UCSD-AML1 (cell line): ENCODE data around the gene NFATC3.

Experiments
- DNase-seq: peaks from one replicate; lab custom pipeline; 2025; ENCODE audit not compliant: unreplicated experiment; lab: John Stamatoyannopoulos, UW

NFATC3 gene

GRCh38 chr16:68072038-68072695 lies 13.0 kb upstream of the NFATC3 start:
- no peak for DNase-seq

- no peak for DNase-seq
Observed at GRCh38 chr16:68073902-68074760, 11.0 kb upstream of the NFATC3 start.

DNA sequence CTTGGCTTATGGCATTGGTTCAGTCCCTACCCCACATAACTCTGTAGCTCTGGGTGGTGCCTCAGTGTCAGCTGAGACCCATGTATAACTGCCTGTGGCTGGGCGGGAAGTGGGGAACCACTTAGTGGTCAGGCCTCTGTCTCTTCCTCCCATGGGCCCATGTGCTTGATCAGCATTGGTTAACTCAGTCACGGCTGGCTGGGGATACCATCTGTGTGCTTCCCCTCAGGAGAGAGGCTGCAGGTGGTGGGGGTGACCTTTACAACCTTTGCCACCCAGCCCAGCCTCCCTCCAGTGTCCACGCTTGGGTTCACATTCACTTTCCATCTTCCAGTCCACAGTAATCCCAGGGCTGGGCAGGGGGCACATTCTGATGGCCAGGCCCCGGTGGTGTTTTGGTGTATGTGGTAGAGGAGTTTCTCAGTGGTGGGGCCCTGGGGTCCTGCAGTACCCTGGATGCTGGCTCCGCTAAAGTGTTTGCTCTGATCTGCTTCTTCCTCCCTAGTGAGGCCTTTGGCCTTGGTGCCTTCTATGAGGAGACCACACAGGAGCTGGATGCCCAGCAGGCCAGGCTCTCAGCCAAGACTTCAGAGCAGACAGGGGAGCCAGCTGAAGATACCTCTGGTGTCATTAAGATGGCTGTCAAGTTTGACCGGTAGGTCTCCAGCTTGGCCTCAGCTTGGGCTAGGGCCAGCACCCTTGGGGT lies 10.2 kb upstream of the NFATC3 start:
- DNase-seq, result peak; percentile 80

DNA sequence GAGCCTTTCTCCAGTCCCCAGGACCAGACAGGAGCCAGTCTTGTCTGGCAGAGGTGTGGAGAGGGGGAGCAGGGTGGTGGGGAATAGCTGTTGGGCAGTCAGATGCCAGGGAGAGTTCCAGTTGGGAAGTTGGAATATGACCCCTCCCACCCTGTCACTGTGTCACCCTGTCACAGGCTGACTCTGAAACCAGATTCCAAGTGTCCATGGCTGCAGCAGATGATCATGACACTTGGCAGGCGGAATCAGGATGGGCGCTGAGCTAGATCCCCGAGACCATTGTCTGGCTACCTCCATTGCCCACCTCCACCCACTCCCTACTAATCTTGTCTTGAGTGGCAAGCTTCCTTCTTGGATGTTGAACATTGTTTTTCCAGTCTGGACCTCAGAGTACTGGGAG lies 9.2 kb upstream of the NFATC3 start:
- DNase-seq, result no peak

GRCh38 chr16:68076560-68076959 lies 8.6 kb upstream of the NFATC3 start:
- DNase-seq, result no peak

DNA sequence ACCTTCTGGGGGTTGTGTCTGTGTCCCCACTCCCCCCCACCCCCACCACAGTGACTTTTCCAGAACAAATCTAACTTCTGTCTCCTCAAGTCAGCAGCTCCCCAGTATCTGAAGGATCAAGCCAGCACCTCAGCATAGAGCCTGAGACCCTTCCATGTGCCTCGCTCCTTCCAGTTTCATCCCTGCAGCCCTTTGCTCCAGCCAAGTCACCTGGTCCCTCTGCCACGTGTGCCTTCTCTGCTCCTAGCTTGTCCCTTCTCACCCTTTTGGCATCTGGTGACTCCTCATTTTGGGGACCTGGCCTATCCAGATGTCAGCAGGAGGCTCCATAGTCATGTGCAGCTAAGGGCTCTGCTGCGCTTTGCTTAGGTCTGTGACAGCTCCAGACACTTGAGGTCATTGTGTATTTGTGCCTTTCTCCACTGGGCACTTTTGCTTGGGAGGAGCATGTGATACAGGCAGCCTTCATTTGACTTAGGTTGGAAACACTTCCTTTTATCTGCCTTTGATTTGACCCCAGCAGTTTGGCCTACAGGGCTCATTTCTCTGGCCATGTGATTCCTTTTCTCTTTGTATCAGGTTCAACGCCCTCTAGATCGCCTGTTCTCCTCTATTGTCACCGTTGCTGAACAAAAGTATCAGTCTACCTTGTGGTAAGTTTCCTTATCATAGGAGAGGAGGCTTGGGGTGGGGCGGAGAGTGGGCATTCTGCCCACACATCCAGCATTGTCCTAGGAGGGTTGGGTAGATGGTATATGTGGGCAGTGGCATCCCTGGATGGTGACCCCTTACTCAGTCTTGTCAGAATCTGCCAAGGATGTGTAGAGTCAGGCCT lies 7.1 kb upstream of the NFATC3 start:
- DNase-seq, result no peak

DNA sequence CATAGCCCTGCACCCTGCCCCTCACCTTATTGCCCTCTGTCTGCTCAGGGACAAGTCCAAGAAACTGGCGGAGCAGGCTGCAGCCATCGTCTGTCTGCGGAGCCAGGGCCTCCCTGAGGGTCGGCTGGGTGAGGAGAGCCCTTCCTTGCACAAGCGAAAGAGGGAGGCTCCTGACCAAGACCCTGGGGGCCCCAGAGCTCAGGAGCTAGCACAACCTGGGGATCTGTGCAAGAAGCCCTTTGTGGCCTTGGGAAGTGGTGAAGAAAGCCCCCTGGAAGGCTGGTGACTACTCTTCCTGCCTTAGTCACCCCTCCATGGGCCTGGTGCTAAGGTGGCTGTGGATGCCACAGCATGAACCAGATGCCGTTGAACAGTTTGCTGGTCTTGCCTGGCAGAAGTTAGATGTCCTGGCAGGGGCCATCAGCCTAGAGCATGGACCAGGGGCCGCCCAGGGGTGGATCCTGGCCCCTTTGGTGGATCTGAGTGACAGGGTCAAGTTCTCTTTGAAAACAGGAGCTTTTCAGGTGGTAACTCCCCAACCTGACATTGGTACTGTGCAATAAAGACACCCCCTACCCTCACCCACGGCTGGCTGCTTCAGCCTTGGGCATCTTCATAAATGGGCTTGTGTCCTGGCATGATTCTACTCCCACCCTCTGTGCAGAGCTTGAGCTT lies 6.3 kb upstream of the NFATC3 start:
- DNase-seq, result no peak

DNA sequence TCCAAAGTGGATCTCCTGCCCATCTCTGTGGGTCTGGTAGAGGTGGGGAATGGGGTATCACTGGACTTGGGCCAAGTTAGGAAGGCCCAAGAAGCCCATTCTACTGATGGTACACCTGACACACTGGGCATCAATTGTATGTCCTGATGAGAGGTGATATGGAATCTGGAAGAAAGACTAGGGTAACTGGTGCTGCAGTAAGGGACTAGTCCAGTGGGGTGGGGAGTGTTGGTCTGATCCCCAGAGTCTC lies 5.9 kb upstream of the NFATC3 start:
- no peak for DNase-seq

DNA sequence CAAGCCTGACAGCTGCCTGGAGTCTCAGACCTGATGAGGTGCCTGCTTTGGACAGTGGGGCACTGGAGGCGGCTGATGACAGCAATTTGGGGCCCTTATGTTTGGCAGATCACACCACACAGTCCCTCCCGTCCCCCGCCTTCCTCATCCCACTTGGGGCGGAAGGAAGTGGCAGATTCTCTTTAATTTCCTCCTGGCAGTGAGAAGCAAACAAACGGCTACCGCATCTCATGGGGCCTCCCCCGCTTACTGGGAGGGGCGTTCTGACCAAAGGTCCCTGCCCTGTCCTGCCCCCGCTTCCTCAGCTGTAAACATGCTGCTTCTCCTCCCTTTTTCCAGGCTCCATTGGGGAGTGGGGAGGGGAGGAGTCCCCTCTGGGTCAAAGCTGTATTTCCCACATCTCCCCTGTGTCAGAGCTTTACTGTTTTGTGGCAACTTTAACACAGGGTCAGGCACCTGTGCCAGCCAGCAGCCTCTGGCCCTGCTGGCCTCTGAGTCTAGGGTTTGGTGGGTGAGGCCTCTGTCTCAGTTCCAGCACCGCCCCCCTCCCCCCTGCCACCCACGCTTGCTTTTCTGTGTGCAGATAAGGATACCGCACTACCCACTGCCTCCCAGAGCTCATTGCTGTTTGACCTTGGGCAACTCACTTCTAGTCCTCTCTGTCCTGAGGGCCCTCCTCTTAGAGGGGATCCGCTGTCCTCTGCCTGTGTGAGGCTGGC lies 5.4 kb upstream of the NFATC3 start:
- peak; percentile 94 for DNase-seq

DNA sequence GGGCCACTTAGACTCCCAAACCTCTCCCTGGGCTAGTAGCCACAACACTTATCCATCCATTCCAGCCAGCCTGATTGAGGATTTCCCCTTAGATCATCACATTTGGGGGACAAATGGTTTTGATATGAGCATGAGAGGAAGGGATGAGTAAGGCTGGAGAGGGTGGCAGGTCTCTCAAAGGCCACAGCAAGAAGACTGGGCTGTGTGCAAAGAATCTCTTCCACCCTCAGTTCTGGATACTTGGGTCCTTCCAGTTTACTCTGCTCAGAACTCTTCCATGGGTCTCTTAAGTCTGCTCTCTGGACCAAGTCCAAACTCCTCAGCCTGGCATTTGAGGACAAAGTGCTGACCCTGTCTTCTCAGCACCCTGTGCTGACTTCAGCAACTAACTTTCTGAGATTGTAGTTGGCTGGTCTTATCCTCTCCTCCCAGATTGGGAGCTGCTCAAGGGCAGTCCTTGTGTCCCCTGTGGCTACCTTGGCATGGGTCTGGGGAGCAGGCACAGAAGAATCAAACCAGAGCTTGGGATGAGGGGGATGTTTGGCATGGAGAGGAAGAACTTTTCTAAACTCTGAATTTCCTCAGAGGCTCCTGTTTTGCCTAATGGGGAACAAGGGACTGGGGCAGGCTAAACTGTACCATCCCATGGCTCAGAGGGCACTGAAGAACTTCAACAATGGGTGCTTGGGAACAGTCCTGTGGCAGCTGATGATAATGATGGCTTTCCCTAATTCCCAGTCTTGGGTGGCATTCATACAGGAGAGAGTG lies 3.1 kb upstream of the NFATC3 start:
- DNase-seq, result no peak

- DNase-seq, result no peak
Observed at GRCh38 chr16:68082629-68083238, 2.4 kb upstream of the NFATC3 start.

GRCh38 chr16:68083239-68083781 lies 1.9 kb upstream of the NFATC3 start:
- DNase-seq, result no peak

DNA sequence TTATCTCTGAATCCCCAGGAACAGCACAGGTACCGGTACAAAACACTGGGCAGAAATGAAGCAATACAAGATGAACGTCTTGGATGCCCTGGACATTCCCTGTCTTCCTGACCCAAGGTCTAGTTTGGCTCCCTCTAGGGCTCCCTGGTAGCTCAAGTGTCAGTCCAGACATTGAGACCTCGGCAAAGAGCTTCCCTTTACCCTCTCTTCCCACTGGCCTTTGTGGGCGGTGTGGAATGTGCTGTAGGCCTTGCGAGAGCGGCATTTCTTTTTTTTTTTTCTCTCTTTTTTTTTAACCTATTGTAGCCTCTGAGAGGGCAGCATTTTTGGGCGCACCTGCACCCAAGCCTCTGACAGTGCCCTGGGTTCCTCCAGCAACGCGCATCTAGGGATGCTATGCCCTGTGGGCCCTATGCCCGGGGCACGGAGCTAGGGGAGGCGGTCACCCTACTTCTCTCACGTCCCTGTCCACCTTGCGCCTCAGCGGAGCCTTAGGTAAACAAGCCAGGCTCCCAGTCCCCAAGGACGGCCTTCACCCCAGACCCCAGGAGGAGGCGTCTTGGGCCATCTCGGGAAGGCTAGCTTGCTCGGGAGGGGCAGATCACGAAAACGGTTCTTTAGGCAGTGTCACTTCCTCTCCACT lies 1.2 kb upstream of the NFATC3 start:
- DNase-seq, result no peak

GRCh38 chr16:68084504-68085258 lies 489 bp upstream of the NFATC3 start:
- peak; percentile 79 for DNase-seq

DNA sequence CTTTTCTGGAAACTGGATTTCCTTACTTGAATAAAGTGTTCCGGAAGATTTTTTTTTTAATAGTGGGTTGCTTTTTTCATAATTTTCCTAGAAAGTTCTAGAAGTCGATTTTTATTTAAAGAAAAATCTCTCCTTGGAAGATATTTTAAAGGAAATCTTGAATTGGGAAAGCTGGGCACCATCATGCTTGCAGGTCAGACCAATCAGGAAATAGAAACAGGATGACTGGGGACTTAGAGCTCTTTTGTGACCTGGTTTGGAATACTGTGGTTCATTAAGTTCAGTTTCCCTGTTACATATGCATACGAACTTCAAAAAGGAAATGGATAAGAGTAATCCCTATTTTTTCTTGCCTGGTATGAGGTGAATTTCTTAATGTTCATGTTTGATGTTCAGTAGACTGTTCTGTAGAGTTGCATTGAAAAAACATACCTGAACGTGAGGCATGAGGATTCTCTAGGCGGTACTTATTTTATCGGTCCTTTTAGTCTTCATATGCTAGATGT lies 1.2 kb downstream of the NFATC3 start:
- no peak for DNase-seq

GRCh38 chr16:68086860-68087268 lies 1.7 kb downstream of the NFATC3 start:
- DNase-seq, result no peak

DNA sequence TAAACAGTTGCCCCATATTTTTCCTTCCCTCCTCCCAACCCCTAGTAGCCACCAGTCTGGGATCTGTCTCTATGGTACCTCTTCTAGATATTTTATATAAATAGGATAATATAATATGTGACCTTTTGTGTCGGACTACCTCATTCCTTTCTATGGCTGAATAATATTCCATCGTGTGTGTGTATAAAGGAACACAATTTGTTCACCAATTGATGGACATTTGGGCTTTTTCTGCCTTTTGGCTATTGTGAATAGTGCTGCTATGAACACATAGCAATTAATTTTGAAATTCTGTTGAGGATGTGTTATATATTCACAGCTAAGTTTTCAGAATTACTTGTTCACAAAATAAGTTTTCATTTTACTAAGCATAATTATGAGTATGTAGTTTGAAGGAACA lies 2.5 kb downstream of the NFATC3 start:
- DNase-seq, result no peak
